Mesothelial cell of epicardium (in vitro differentiated cells): Measurements from ENCODE around the gene PPP2R3A. TPM values are rescaled to one million over a fixed set of nuclear protein-coding genes. Genes with fewer than 3 reads are reported as not detected.

ENCODE experiments used
- DNase-seq, 2 experiments: peaks; one replicate each; pipeline ENCODE4 v3.0.0; 2021; ENCODE audit warnings: low spot score in 2 of 2; ENCODE audit not compliant: unreplicated experiment in 2 of 2
- H3K27ac Mint-ChIP-seq: 2 replicates; pipeline ENCODE4 v1.8.0; 2021; ENCODE audit warnings: mixed read lengths
- H3K27me3 Mint-ChIP-seq: 2 replicates; pipeline ENCODE4 v1.8.0; 2021; ENCODE audit warnings: low read depth, mixed read lengths
- H3K36me3 Mint-ChIP-seq: 2 replicates; pipeline ENCODE4 v1.8.0; 2021; ENCODE audit warnings: mixed read lengths
- H3K4me1 Mint-ChIP-seq: 2 replicates; pipeline ENCODE4 v1.8.0; 2021; ENCODE audit warnings: mixed read lengths
- H3K4me3 Mint-ChIP-seq: 2 replicates; pipeline ENCODE4 v1.8.0; 2021; ENCODE audit warnings: mild to moderate bottlenecking, moderate library complexity, mixed read lengths
- H3K9me3 Mint-ChIP-seq: 2 replicates; pipeline ENCODE4 v1.8.0; 2021; ENCODE audit warnings: mixed read lengths
- CTCF ChIP-seq: fragments of 200-600 bp; sonication (generic); IDR thresholded peaks from one replicate; pipeline ENCODE4 v1.5.0; 2021; ENCODE audit warnings: antibody characterized with exemption; ENCODE audit not compliant: unreplicated experiment
- total RNA-seq: library from RNA; stranded (reverse); gene quantifications from 3 replicates; pipeline ENCODE4 v1.2.1, GENCODE V29; 2021

Gene PPP2R3A
- total RNA-seq, result 18.7 to 19.8 TPM (median 18.9 TPM) in 3 replicates

GRCh38 chr3:135965506-135966270 lies at the start of gene PPP2R3A:
PPP2R3A (plus strand) TSS chr3:135965728; CDS start chr3:136001499, 35,771 bp downstream.
- TF ChIP-seq CTCF, result no peak
- Mint-ChIP-seq H3K9me3 (peaks cover 15% of the 10 kb centered on the region), H3K4me1 (peaks cover 22% of the 10 kb centered on the region), H3K4me3 (peak within 1 kb of the TSS; percentile 82), H3K27ac (peak within 1 kb of the TSS; percentile 85), H3K36me3 (peaks cover 10% of the 10 kb centered on the region), H3K27me3 (no peaks in the 10 kb centered on the region)
- peak; percentile 82 to 88 for DNase-seq

- Mint-ChIP-seq H3K4me3 (no peak overlapping the region), H3K36me3 (no peaks in the 10 kb centered on the region), H3K27me3 (no peaks in the 10 kb centered on the region), H3K4me1 (no peaks in the 10 kb centered on the region), H3K9me3 (no peaks in the 10 kb centered on the region), H3K27ac (no peak overlapping the region)
- DNase-seq, result no peak
- no peak for TF ChIP-seq CTCF
Observed at GRCh38 chr3:135916310-135916709, 49.2 kb upstream of the PPP2R3A start.

GRCh38 chr3:135917076-135917475 lies 48.5 kb upstream of the PPP2R3A start:
- Mint-ChIP-seq H3K4me3 (no peak overlapping the region), H3K27ac (no peak overlapping the region), H3K4me1 (no peaks in the 10 kb centered on the region), H3K36me3 (no peaks in the 10 kb centered on the region), H3K27me3 (no peaks in the 10 kb centered on the region), H3K9me3 (no peaks in the 10 kb centered on the region)
- no peak for TF ChIP-seq CTCF
- no peak for DNase-seq

GRCh38 chr3:135917927-135918597 lies 47.5 kb upstream of the PPP2R3A start:
- no peaks in the 10 kb centered on the region for H3K36me3 Mint-ChIP-seq
- H3K9me3 Mint-ChIP-seq, result no peaks in the 10 kb centered on the region
- no peak for DNase-seq
- no peaks in the 10 kb centered on the region for H3K4me1 Mint-ChIP-seq
- H3K27ac Mint-ChIP-seq, result no peak overlapping the region
- no peak for TF ChIP-seq CTCF
- no peaks in the 10 kb centered on the region for H3K27me3 Mint-ChIP-seq
- H3K4me3 Mint-ChIP-seq, result no peak overlapping the region

GRCh38 chr3:135918600-135918999 lies 46.9 kb upstream of the PPP2R3A start:
- DNase-seq, result no peak
- H3K4me3 Mint-ChIP-seq, result no peak overlapping the region
- no peaks in the 10 kb centered on the region for H3K27me3 Mint-ChIP-seq
- H3K9me3 Mint-ChIP-seq, result no peaks in the 10 kb centered on the region
- no peaks in the 10 kb centered on the region for H3K36me3 Mint-ChIP-seq
- peak; percentile 46 for TF ChIP-seq CTCF
- H3K27ac Mint-ChIP-seq, result no peak overlapping the region
- no peaks in the 10 kb centered on the region for H3K4me1 Mint-ChIP-seq
